Measurements from ENCODE around the gene ZNF280B.

- no peak for TF ChIP-seq CTCF (IDR thresholded peaks at IDR 0.05; ENCODE audit: insufficient read depth, low read depth, low read length)
- TF ChIP-seq EZH2 (IDR thresholded peaks at IDR 0.05; ENCODE audit: insufficient read depth, low read length), result no peak
These were observed 8.4 kb upstream of the ZNF280B start for GRCh38 chr22:22516992-22517391.

Data from astrocyte (in vitro differentiated cells and primary cell).